GM23338 (cell line): ENCODE data around the gene TAF3. TPM values are rescaled to one million over a fixed set of nuclear protein-coding genes. Genes with fewer than 3 reads are reported as not detected.

Source experiments
- ATAC-seq: fragments of 200-7000 bp; cut with Tn5 transposase; 3 replicates; pipeline ENCODE4 v1.9.1; 2020
- DNase-seq: peaks from one replicate; pipeline ENCODE4 v3.0.0-alpha.2; 2015; ENCODE audit warnings: low spot score
- H2AFZ ChIP-seq: fragments of 200-600 bp; sonication (generic); 2 replicates; pipeline ENCODE4 v1.8.0; 2016; ENCODE audit warnings: antibody characterized with exemption, mild to moderate bottlenecking, moderate library complexity
- H3F3A ChIP-seq: fragments of 200-600 bp; sonication (generic); replicated peaks from 2 replicates; pipeline ENCODE4 v1.8.0; 2017; ENCODE audit warnings: antibody characterized with exemption, mixed run types, low read depth
- H3K27ac ChIP-seq: fragments of 200-600 bp; sonication (generic); 2 replicates; pipeline ENCODE4 v1.6.1; 2016; ENCODE audit warnings: low read depth
- H3K27me3 ChIP-seq: fragments of 200-600 bp; sonication (generic); 2 replicates; pipeline ENCODE4 v1.8.0; 2016; ENCODE audit warnings: mild to moderate bottlenecking, mixed run types, moderate library complexity; ENCODE audit not compliant: insufficient read depth
- H3K36me3 ChIP-seq: fragments of 200-600 bp; sonication (generic); 2 replicates; pipeline ENCODE4 v1.8.0; 2016; ENCODE audit warnings: mild to moderate bottlenecking; ENCODE audit not compliant: insufficient read depth
- H3K4me1 ChIP-seq: fragments of 200-600 bp; sonication (generic); 2 replicates; pipeline ENCODE4 v1.8.0; 2016; ENCODE audit warnings: mild to moderate bottlenecking, moderate library complexity; ENCODE audit not compliant: insufficient read depth
- H3K4me2 ChIP-seq: fragments of 200-600 bp; sonication (generic); 2 replicates; pipeline ENCODE4 v1.7.1; 2017; ENCODE audit warnings: mixed run types
- H3K4me3 ChIP-seq: fragments of 200-600 bp; sonication (generic); 2 replicates; pipeline ENCODE4 v1.6.1; 2016; ENCODE audit warnings: mixed run types
- H3K79me2 ChIP-seq: fragments of 200-600 bp; sonication (generic); replicated peaks from 2 replicates; pipeline ENCODE4 v1.8.0; 2017; ENCODE audit warnings: mild to moderate bottlenecking; ENCODE audit not compliant: insufficient read depth
- H3K9me2 ChIP-seq: fragments of 200-600 bp; sonication (generic); 2 replicates; pipeline ENCODE4 v1.8.0; 2017; ENCODE audit not compliant: insufficient read depth
- H4K20me1 ChIP-seq: fragments of 200-600 bp; sonication (generic); replicated peaks from 2 replicates; pipeline ENCODE4 v1.8.0; 2017; ENCODE audit warnings: mild to moderate bottlenecking; ENCODE audit not compliant: insufficient read depth
- H3K27ac Mint-ChIP-seq: 2 replicates; pipeline ENCODE4 v1.8.0; 2020; ENCODE audit warnings: inconsistent platforms, mild to moderate bottlenecking, moderate library complexity, mixed read lengths
- H3K27me3 Mint-ChIP-seq: 3 replicates; pipeline ENCODE4 v1.8.0; 2022; ENCODE audit warnings: low read depth, mild to moderate bottlenecking, moderate library complexity, mixed read lengths, inconsistent platforms; ENCODE audit not compliant: insufficient read depth, poor library complexity
- H3K36me3 Mint-ChIP-seq: 3 replicates; pipeline ENCODE4 v1.8.0; 2021; ENCODE audit warnings: low read depth, mild to moderate bottlenecking, inconsistent platforms, moderate library complexity, mixed read lengths
- H3K4me1 Mint-ChIP-seq: 3 replicates; pipeline ENCODE4 v1.8.0; 2020; ENCODE audit warnings: mild to moderate bottlenecking, inconsistent platforms, mixed read lengths
- H3K4me3 Mint-ChIP-seq: 3 replicates; pipeline ENCODE4 v1.8.0; 2021; ENCODE audit warnings: moderate library complexity, mild to moderate bottlenecking, inconsistent platforms, mixed read lengths
- H3K9me3 Mint-ChIP-seq: 3 replicates; pipeline ENCODE4 v1.8.0; 2020; ENCODE audit warnings: moderate library complexity, mild to moderate bottlenecking, inconsistent platforms, mixed read lengths
- CREB1 ChIP-seq: fragments of 250-450 bp; sonication (Bioruptor Pico); IDR thresholded peaks from 2 replicates; pipeline ENCODE4 v1.5.0; 2020; ENCODE audit warnings: low read depth, mild to moderate bottlenecking, moderate library complexity
- EZH2 ChIP-seq: fragments of 200-600 bp; sonication (generic); IDR thresholded peaks from one replicate; pipeline ENCODE4 v1.8.0; 2017; ENCODE audit warnings: antibody characterized with exemption, mild to moderate bottlenecking, low read depth; ENCODE audit not compliant: unreplicated experiment
- EZH2phosphoT487 ChIP-seq: fragments of 200-600 bp; sonication (generic); IDR thresholded peaks from one replicate; pipeline ENCODE4 v1.8.1; 2018; ENCODE audit warnings: antibody characterized with exemption; ENCODE audit not compliant: unreplicated experiment
- JUNB ChIP-seq: IDR thresholded peaks from one replicate; pipeline ENCODE4 v1.6.1; 2016; ENCODE audit warnings: antibody characterized with exemption; ENCODE audit not compliant: unreplicated experiment
- NANOG ChIP-seq: IDR thresholded peaks from 2 replicates; pipeline ENCODE4 v1.6.1; 2016; ENCODE audit warnings: antibody characterized with exemption, borderline replicate concordance
- ZNF114 ChIP-seq: fragments of 250-450 bp; sonication (Bioruptor Pico); IDR thresholded peaks from 2 replicates; pipeline ENCODE4 v1.5.0; 2020; ENCODE audit warnings: mild to moderate bottlenecking, moderate library complexity
- ZNF331 ChIP-seq: fragments of 250-450 bp; sonication (Bioruptor Pico); IDR thresholded peaks from 2 replicates; pipeline ENCODE4 v1.5.0; 2020; ENCODE audit warnings: low read depth, mild to moderate bottlenecking, moderate library complexity
- polyA plus RNA-seq: library from polyadenylated mRNA; unstranded; fragments of >200 nt; fragmentation: Nextera tagmentation; extraction: Ambion mirVana; gene quantifications from 2 replicates; pipeline ENCODE4 v1.2.1, GENCODE V29; 2016
- total RNA-seq: library from RNA; depleted of rRNA; stranded (reverse); fragments of >200 nt; shearing (Covaris generic); gene quantifications from 2 replicates; pipeline ENCODE4 v1.2.3, GENCODE V29; 2014
- TF ChIP-seq, protein P1 (sequence below): IDR thresholded peaks from one replicate; pipeline ENCODE4 v1.6.1; 2018; ENCODE audit warnings: antibody characterized with exemption; ENCODE audit not compliant: unreplicated experiment
- TF ChIP-seq, protein P2 (sequence below), 2 experiments: fragments of 200-600 bp in 1 of 2; sonication (generic) in 1 of 2; conservative IDR thresholded peaks; 2 replicates each; pipeline versions ENCODE4 v1.5.1 to v1.6.1; 2016 to 2017; ENCODE audit warnings: antibody characterized with exemption in 2 of 2, low read depth in 2 of 2, mild to moderate bottlenecking in 2 of 2, moderate library complexity in 1 of 2
- TF ChIP-seq, protein P3 (sequence below): IDR thresholded peaks from 2 replicates; pipeline ENCODE4 v1.6.1; 2016; ENCODE audit warnings: antibody characterized with exemption

The TAF3 gene
- total and polyA plus RNA-seq, 2 experiments from 2014 or later, result 6.4 to 15.2 TPM

DNA sequence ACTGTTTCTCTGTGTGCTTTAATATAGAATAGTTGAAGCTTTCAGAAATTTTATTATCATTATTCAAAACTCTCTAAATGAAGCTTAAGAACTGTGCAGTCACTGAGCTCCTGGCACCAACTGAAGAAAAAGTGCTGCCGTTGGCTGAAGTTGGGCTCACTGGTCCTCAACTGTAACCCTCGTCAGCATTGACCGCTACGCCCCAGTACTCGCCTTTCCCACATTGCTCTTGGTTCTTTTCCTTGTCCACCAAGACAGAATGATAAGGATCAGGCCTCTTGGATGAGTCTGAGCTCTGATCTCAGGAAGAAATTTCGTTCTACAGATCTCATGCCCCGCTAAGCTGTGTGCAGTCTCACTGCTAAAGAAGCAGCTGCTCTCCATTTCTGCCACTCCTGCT is 7.9 kb upstream of the TAF3 start:
- Histone ChIP-seq H3K4me1 (peaks cover 5% of the 10 kb centered on the region; the same call in 1 of the 2 replicates), H2AFZ (no peak overlapping the region), H3K27me3 (no peaks in the 10 kb centered on the region), H3K36me3 (peaks cover 12% of the 10 kb centered on the region; the same call in 1 of the 2 replicates), H3K4me2 (no peak overlapping the region), H4K20me1 (peaks cover 6% of the 10 kb centered on the region), H3K4me3 (no peak overlapping the region), H3K9me2 (no peaks in the 10 kb centered on the region), H3K79me2 (no peaks in the 10 kb centered on the region), H3F3A (no peaks in the 10 kb centered on the region), H3K27ac (no peak overlapping the region)
- Mint-ChIP-seq H3K36me3 (peaks cover 13% of the 10 kb centered on the region; the same call in 2 of the 3 replicates), H3K27ac (no peak overlapping the region), H3K9me3 (no peaks in the 10 kb centered on the region), H3K4me3 (no peak overlapping the region), H3K4me1 (peaks cover 17% of the 10 kb centered on the region), H3K27me3 (peaks cover 8% of the 10 kb centered on the region)
- ATAC-seq (no peak), DNase-seq (no peak)
- TF ChIP-seq EZH2, result no peak
- no peak for TF ChIP-seq EZH2phosphoT487

DNA sequence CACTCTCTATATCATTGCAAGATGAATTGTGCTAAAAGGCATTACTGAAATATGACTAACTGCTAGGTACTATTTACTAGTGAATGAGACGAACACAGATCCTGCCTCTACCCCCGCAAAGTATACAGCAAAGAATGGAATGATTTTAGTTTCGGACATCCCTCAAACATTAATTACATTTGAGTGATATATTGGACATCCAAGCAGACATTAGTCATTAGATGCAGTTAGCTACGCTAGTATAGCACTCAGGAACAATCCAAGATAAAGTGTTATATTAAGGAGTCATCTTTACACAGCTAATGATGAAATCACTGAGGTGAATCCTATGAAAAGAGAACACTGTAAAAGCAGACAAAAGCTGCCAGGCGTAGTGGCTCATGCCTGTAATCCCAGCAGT is 7.3 kb upstream of the TAF3 start:
- H3K79me2 ChIP-seq, result no peaks in the 10 kb centered on the region
- H3K9me2 ChIP-seq, result no peaks in the 10 kb centered on the region
- peaks cover 13% of the 10 kb centered on the region; the same call in 2 of the 3 replicates for H3K36me3 Mint-ChIP-seq
- H2AFZ ChIP-seq, result no peak overlapping the region
- H3K4me3 ChIP-seq, result no peak overlapping the region
- no peaks in the 10 kb centered on the region for H3K9me3 Mint-ChIP-seq
- no peaks in the 10 kb centered on the region for H3K27me3 ChIP-seq
- H3K4me1 Mint-ChIP-seq, result peaks cover 17% of the 10 kb centered on the region
- DNase-seq (no peak), ATAC-seq (no peak)
- H3K4me1 ChIP-seq, result peaks cover 5% of the 10 kb centered on the region; the same call in 1 of the 2 replicates
- H3K27ac Mint-ChIP-seq, result no peak overlapping the region
- H3K36me3 ChIP-seq, result peaks cover 12% of the 10 kb centered on the region; the same call in 1 of the 2 replicates
- H3K4me3 Mint-ChIP-seq, result no peak overlapping the region
- H4K20me1 ChIP-seq, result peaks cover 1% of the 10 kb centered on the region
- no peak overlapping the region for H3K4me2 ChIP-seq
- peaks cover 8% of the 10 kb centered on the region for H3K27me3 Mint-ChIP-seq
- H3F3A ChIP-seq, result no peaks in the 10 kb centered on the region
- no peak overlapping the region for H3K27ac ChIP-seq
- TF ChIP-seq JUNB, result no peak
- no peak for TF ChIP-seq CREB1 (CRISPR knock-in tag)
- TF ChIP-seq, protein P1, sequence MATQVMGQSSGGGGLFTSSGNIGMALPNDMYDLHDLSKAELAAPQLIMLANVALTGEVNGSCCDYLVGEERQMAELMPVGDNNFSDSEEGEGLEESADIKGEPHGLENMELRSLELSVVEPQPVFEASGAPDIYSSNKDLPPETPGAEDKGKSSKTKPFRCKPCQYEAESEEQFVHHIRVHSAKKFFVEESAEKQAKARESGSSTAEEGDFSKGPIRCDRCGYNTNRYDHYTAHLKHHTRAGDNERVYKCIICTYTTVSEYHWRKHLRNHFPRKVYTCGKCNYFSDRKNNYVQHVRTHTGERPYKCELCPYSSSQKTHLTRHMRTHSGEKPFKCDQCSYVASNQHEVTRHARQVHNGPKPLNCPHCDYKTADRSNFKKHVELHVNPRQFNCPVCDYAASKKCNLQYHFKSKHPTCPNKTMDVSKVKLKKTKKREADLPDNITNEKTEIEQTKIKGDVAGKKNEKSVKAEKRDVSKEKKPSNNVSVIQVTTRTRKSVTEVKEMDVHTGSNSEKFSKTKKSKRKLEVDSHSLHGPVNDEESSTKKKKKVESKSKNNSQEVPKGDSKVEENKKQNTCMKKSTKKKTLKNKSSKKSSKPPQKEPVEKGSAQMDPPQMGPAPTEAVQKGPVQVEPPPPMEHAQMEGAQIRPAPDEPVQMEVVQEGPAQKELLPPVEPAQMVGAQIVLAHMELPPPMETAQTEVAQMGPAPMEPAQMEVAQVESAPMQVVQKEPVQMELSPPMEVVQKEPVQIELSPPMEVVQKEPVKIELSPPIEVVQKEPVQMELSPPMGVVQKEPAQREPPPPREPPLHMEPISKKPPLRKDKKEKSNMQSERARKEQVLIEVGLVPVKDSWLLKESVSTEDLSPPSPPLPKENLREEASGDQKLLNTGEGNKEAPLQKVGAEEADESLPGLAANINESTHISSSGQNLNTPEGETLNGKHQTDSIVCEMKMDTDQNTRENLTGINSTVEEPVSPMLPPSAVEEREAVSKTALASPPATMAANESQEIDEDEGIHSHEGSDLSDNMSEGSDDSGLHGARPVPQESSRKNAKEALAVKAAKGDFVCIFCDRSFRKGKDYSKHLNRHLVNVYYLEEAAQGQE, result no peak
- TF ChIP-seq, protein P2, sequence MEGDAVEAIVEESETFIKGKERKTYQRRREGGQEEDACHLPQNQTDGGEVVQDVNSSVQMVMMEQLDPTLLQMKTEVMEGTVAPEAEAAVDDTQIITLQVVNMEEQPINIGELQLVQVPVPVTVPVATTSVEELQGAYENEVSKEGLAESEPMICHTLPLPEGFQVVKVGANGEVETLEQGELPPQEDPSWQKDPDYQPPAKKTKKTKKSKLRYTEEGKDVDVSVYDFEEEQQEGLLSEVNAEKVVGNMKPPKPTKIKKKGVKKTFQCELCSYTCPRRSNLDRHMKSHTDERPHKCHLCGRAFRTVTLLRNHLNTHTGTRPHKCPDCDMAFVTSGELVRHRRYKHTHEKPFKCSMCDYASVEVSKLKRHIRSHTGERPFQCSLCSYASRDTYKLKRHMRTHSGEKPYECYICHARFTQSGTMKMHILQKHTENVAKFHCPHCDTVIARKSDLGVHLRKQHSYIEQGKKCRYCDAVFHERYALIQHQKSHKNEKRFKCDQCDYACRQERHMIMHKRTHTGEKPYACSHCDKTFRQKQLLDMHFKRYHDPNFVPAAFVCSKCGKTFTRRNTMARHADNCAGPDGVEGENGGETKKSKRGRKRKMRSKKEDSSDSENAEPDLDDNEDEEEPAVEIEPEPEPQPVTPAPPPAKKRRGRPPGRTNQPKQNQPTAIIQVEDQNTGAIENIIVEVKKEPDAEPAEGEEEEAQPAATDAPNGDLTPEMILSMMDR (conservative IDR thresholded peaks at IDR 0.05; ENCODE audit: low read depth in 2 of 2), result no peak
- TF ChIP-seq, protein P3, sequence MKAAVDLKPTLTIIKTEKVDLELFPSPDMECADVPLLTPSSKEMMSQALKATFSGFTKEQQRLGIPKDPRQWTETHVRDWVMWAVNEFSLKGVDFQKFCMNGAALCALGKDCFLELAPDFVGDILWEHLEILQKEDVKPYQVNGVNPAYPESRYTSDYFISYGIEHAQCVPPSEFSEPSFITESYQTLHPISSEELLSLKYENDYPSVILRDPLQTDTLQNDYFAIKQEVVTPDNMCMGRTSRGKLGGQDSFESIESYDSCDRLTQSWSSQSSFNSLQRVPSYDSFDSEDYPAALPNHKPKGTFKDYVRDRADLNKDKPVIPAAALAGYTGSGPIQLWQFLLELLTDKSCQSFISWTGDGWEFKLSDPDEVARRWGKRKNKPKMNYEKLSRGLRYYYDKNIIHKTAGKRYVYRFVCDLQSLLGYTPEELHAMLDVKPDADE, result no peak
- TF ChIP-seq EZH2phosphoT487, result no peak
- no peak for TF ChIP-seq ZNF114
- TF ChIP-seq NANOG, result no peak
- no peak for TF ChIP-seq ZNF331 (CRISPR knock-in tag)
- TF ChIP-seq EZH2, result no peak
